PC-3 (cell line): ENCODE data around the gene GAS2L1.

ENCODE experiments used
- CTCF ChIP-seq: fragments of 300-600 bp; sonication (generic); conservative IDR thresholded peaks from 2 replicates; pipeline ENCODE4 v1.5.1; 2017; ENCODE audit warnings: antibody characterized with exemption, low read depth, mild to moderate bottlenecking, low read length
- EZH2phosphoT487 ChIP-seq: fragments of 300-600 bp; sonication (generic); IDR thresholded peaks from 2 replicates; pipeline ENCODE4 v1.6.1; 2018; ENCODE audit warnings: mild to moderate bottlenecking, antibody characterized with exemption, low read length, borderline replicate concordance

DNA sequence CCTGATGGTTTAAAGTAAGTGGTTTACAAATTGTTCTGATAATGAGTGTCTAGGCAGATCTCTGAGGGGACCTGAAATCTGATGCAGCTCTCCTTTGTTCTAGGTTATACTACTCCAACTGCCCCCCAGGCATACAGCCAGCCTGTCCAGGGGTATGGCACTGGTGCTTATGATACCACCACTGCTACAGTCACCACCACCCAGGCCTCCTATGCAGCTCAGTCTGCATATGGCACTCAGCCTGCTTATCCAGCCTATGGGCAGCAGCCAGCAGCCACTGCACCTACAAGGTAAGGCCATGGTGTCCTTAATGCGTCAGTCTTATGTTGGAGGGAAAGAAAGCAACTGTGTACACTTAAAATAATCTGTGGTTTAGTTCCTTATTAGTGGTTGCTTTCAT, 28.5 kb upstream of the GAS2L1 start:
- TF ChIP-seq CTCF = no peak
- TF ChIP-seq EZH2phosphoT487 = no peak
